ENCODE results near the gene CELF2. TPM values are rescaled to one million over a fixed set of nuclear protein-coding genes. Genes with fewer than 3 reads are reported as not detected.

Gene CELF2
- total RNA-seq, 1 donor from 2014 or later = 3.8 TPM

- H3K4me1 Mint-ChIP-seq (ENCODE audit: low read depth) = peaks cover 12% of the 10 kb centered on the region
- DNase-seq (ENCODE audit: low spot score, unreplicated experiment) = no peak
- H3K4me3 Mint-ChIP-seq (ENCODE audit: low read depth) = no peak overlapping the region
- TF ChIP-seq CTCF (IDR thresholded peaks at IDR 0.05; ENCODE audit: unreplicated experiment) = no peak
- H3K36me3 Mint-ChIP-seq (ENCODE audit: insufficient read depth) = no peaks in the 10 kb centered on the region
- H3K9me3 Mint-ChIP-seq (ENCODE audit: low read depth) = no peaks in the 10 kb centered on the region
- peaks cover 10% of the 10 kb centered on the region for H3K27me3 Mint-ChIP-seq
- H3K27ac Mint-ChIP-seq = no peak overlapping the region
These were observed 313.4 kb downstream of the CELF2 start for GRCh38 chr10:11331046-11331577.

GRCh38 chr10:11331726-11332125, 314.1 kb downstream of the CELF2 start:
- TF ChIP-seq CTCF (IDR thresholded peaks at IDR 0.05; ENCODE audit: unreplicated experiment) = no peak
- DNase-seq (ENCODE audit: low spot score, unreplicated experiment) = no peak
- Mint-ChIP-seq H3K9me3 (ENCODE audit: low read depth) (no peaks in the 10 kb centered on the region), H3K4me3 (ENCODE audit: low read depth) (no peak overlapping the region), H3K27me3 (peaks cover 10% of the 10 kb centered on the region), H3K27ac (no peak overlapping the region), H3K4me1 (ENCODE audit: low read depth) (peaks cover 14% of the 10 kb centered on the region), H3K36me3 (ENCODE audit: insufficient read depth) (no peaks in the 10 kb centered on the region)

GRCh38 chr10:11332846-11333245, 315.2 kb downstream of the CELF2 start:
- DNase-seq (ENCODE audit: low spot score, unreplicated experiment) = no peak
- TF ChIP-seq CTCF (IDR thresholded peaks at IDR 0.05; ENCODE audit: unreplicated experiment) = no peak
- Mint-ChIP-seq H3K9me3 (ENCODE audit: low read depth) (no peaks in the 10 kb centered on the region), H3K27me3 (peaks cover 15% of the 10 kb centered on the region), H3K4me1 (ENCODE audit: low read depth) (peaks cover 18% of the 10 kb centered on the region), H3K27ac (no peak overlapping the region), H3K36me3 (ENCODE audit: insufficient read depth) (no peaks in the 10 kb centered on the region), H3K4me3 (ENCODE audit: low read depth) (no peak overlapping the region)

- Mint-ChIP-seq H3K4me3 (ENCODE audit: low read depth) (no peak overlapping the region), H3K9me3 (ENCODE audit: low read depth) (no peaks in the 10 kb centered on the region), H3K36me3 (ENCODE audit: insufficient read depth) (no peaks in the 10 kb centered on the region), H3K4me1 (ENCODE audit: low read depth) (peaks cover 18% of the 10 kb centered on the region), H3K27me3 (peaks cover 18% of the 10 kb centered on the region), H3K27ac (no peak overlapping the region)
- no peak for DNase-seq (ENCODE audit: low spot score, unreplicated experiment)
- no peak for TF ChIP-seq CTCF (IDR thresholded peaks at IDR 0.05; ENCODE audit: unreplicated experiment)
These were observed 316.8 kb downstream of the CELF2 start for GRCh38 chr10:11334436-11334835.

- no peak for TF ChIP-seq CTCF (IDR thresholded peaks at IDR 0.05; ENCODE audit: unreplicated experiment)
- H3K27ac Mint-ChIP-seq = no peak overlapping the region
These were observed 317.5 kb downstream of the CELF2 start for GRCh38 chr10:11335167-11335652.

More at GRCh38 chr10:11335167-11335652, 317.5 kb downstream of the CELF2 start:
- H3K9me3 Mint-ChIP-seq (ENCODE audit: low read depth) = no peaks in the 10 kb centered on the region
- H3K36me3 Mint-ChIP-seq (ENCODE audit: insufficient read depth) = no peaks in the 10 kb centered on the region
- H3K27me3 Mint-ChIP-seq = peaks cover 18% of the 10 kb centered on the region
- DNase-seq (ENCODE audit: low spot score, unreplicated experiment) = no peak
- peaks cover 16% of the 10 kb centered on the region for H3K4me1 Mint-ChIP-seq (ENCODE audit: low read depth)
- no peak overlapping the region for H3K4me3 Mint-ChIP-seq (ENCODE audit: low read depth)
